ENCODE measurements around the gene SSR3.
A peak's percentile ranks its signal among the peaks of the same experiment; 100 is the strongest.

The SSR3 gene

DNA sequence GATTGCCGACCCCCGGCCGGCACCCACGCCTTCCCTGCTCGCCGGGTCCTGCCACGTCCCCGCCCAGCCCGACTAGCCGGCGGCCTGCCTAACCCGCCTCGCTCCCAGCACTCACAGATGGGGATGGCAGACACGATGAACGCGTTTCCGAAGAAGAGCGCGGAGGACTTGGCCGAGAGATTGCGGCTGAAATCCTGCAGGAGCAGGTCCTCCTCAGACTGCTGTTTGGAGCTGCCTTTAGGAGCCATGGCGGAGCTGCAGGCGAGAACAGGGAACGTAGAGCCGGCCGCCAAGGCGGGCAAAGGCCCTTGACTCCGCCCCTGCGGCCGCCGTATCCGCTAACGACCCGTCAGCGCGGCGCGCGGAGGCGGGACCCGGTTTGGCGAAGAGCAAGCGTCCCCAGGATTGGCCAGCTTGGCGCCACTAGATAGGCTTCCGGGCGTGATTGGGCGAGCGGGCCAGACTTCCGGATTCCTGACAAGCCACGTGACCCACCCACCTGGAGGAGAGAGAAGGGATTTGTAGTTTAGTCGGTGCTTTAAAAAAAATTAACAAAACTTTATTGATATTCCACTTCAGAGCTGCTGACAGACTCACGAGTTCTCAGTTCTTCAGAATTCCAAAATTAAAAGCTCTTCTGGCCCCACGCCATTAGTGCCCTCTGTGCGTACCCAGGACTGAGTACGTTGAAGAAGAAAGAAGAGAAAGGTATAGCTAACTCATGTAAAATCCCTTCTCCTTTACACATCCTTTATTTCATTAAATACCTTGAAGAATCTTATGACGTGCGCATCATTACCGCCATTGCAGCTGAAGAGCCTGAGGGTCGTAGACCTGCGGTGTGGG is at the start of gene SSR3:
Gene SSR3, minus strand, starts transcription at position 276 of the 846 bp plus-strand sequence. Its CDS starts 28 bp downstream, at position 248.
- POLR2A ChIA-PET = interaction anchor here (0.7 to 1.3 kb wide), 5 partner anchors 120 to 534 kb away, joined by 3 to 5 read pairs (median 3); no protein-coding TSS in a partner anchor

DNA sequence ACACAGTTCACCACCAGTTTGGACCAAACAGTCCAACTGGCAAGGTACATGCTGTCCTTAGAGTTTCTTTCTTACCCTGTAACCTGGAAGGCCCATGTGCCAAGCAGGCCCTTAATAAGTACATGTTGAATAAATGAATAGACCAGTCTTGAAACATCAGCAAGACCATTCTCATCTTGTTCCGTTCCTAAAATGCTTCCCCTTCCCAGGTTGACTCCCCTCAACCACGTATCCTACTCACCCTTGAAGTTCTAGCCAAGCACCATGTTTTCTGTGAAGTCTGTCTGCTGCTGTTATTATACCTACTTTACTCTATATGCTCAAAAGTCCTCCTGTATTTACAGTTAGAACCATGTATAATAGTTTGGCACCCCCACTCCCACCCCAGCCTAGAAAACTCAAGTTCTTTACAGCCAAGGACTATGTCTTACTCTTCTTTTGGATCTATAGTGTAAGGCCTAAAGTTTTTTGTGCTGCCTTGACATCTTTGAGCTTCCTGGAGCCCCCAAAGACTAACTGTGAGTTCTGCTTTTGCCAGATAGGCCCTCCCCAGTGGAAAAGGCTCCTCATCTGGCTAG is 49.2 kb upstream of the SSR3 start:
- CTCF ChIA-PET = no interaction called here
- DNase-seq (ENCODE audit: extremely low spot score) = no peak
- TF ChIP-seq, protein P1, sequence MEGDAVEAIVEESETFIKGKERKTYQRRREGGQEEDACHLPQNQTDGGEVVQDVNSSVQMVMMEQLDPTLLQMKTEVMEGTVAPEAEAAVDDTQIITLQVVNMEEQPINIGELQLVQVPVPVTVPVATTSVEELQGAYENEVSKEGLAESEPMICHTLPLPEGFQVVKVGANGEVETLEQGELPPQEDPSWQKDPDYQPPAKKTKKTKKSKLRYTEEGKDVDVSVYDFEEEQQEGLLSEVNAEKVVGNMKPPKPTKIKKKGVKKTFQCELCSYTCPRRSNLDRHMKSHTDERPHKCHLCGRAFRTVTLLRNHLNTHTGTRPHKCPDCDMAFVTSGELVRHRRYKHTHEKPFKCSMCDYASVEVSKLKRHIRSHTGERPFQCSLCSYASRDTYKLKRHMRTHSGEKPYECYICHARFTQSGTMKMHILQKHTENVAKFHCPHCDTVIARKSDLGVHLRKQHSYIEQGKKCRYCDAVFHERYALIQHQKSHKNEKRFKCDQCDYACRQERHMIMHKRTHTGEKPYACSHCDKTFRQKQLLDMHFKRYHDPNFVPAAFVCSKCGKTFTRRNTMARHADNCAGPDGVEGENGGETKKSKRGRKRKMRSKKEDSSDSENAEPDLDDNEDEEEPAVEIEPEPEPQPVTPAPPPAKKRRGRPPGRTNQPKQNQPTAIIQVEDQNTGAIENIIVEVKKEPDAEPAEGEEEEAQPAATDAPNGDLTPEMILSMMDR (IDR thresholded peaks at IDR 0.05; ENCODE audit: control extremely low read depth, extremely low read depth, low read depth, missing control alignments) = no peak
- POLR2A ChIA-PET = no interaction called here

More for the DNA sequence above, at the start of gene SSR3:
- DNase-seq (ENCODE audit: extremely low spot score) = peak; percentile 95
- TF ChIP-seq, protein P1 (IDR thresholded peaks at IDR 0.05; ENCODE audit: control extremely low read depth, extremely low read depth, low read depth, missing control alignments) = no peak
- CTCF ChIA-PET = interaction anchor here (0.7 to 3.6 kb wide), 26 partner anchors 9 to 749 kb away, joined by 3 to 29 read pairs (median 4); partner anchors contain the start of genes C3orf33 and TIPARP

DNA sequence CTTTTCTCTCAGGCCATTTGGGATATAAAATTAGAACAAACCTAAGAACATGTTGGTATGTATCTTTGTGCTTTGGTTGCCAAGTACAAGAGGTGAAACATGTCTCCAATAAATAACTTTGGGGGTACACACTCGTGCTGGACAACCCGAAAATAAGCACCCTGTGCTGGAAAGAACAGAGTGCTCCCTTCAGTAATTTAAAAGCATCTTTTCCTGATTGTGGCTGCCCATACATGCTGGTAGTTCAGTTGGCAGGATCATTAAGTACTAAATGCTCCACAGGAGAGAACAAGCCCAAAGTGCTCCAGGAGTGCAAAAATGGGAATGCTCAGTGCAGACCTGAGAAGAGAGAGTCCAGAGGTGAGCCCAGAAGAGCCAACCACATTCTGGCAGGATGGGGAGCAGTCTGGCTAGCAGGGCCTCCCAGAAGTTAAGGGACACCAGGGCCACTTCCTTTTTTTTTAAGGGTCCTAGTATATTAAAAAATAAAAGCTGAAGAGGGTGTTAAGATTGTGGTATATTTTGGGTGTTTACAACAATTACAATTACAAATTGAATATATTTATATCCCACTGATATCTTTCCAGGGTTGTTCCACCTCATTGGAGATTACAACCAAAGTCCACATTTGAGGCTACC is 48.6 kb upstream of the SSR3 start:
- CTCF ChIA-PET = no interaction called here
- TF ChIP-seq, protein P1 (IDR thresholded peaks at IDR 0.05; ENCODE audit: control extremely low read depth, extremely low read depth, low read depth, missing control alignments) = no peak
- no peak for DNase-seq (ENCODE audit: extremely low spot score)
- POLR2A ChIA-PET = no interaction called here

DNA sequence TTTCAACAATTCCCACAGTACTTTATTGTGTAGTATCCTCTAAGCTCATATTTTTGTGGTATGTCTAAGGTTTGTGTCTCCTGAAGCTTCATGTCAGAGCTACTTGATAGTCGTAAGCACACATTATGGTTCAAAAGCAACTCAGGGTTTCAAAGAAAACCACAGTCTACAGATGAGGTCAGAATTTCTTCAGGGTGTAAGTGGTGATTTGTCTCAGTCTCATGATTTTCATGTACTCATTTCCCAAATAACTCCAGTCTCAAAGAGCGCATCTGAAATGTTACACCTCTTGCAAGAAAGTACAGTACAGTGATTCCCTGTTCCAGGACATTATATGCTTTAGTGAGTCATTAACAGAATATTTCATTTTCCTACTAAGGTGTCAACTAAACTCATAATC is 47.5 kb upstream of the SSR3 start:
- ChIA-PET CTCF (interaction anchor here (1.5 kb wide), 1 partner anchor 13 kb away, joined by 3 read pairs; no protein-coding TSS in a partner anchor), POLR2A (no interaction called here)
- TF ChIP-seq, protein P1 (IDR thresholded peaks at IDR 0.05; ENCODE audit: control extremely low read depth, extremely low read depth, low read depth, missing control alignments) = no peak
- peak; percentile 37 for DNase-seq (ENCODE audit: extremely low spot score)

DNA sequence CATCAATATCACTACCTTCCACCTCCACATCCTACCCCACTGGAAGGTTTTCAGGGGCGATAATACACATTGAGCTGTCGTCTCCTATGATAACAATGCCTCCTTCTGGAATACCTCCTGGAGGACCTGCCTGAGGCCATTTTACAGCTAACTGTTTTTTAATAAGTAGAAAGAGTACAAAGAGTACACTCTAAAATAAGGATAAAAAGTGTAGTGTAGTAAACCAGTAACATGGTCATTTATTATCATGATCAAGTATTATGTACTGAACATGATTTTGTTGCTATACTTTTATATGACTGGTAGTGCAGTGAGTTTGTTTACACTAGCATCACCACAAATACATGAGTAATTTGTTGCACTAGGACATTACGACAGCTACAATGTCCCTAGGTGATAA is 46.6 kb upstream of the SSR3 start:
- no peak for DNase-seq (ENCODE audit: extremely low spot score)
- POLR2A ChIA-PET = no interaction called here
- CTCF ChIA-PET = interaction anchor here (1.5 kb wide), 1 partner anchor 13 kb away, joined by 3 read pairs; no protein-coding TSS in a partner anchor
- TF ChIP-seq, protein P1 (IDR thresholded peaks at IDR 0.05; ENCODE audit: control extremely low read depth, extremely low read depth, low read depth, missing control alignments) = no peak

DNA sequence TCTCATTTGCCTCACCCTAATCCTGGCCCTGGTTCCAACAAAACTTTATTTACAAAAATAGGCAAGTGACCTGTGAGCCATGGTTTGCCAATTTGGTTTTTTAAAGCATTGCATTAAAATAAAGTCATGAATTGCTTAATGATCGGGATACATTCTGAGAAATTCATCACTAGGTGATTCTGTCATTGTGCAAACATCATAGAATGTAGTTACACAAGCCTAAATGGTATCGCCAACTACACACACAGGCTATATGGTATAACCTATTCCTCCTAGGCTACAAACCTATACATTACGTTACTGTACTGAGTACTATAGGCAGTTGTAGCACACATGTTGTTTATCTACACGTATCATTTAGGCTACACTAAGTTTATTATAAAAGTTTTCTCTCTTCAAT is 45.9 kb upstream of the SSR3 start:
- DNase-seq (ENCODE audit: extremely low spot score) = no peak
- TF ChIP-seq, protein P1 (IDR thresholded peaks at IDR 0.05; ENCODE audit: control extremely low read depth, extremely low read depth, low read depth, missing control alignments) = no peak
- ChIA-PET POLR2A (no interaction called here), CTCF (no interaction called here)

All from GM10248 (cell line).